ENCODE measurements around the gene NFIX.
A peak's percentile ranks its signal among the peaks of the same experiment; 100 is the strongest.

NFIX gene

GRCh38 chr19:13095934-13096927, 101.0 kb downstream of the NFIX start:
- DNase-seq = no peak

GRCh38 chr19:13097033-13097462, 101.8 kb downstream of the NFIX start:
- no peak for DNase-seq

GRCh38 chr19:13097463-13098258, 102.4 kb downstream of the NFIX start:
- no peak for DNase-seq

- no peak for DNase-seq
Observed at GRCh38 chr19:13098277-13099072, 103.2 kb downstream of the NFIX start.

- DNase-seq = peak; percentile 82
Observed at GRCh38 chr19:13099073-13099999, 104.1 kb downstream of the NFIX start.

- DNase-seq = peak; percentile 81
Observed at GRCh38 chr19:13100031-13100588, 104.8 kb downstream of the NFIX start.

- DNase-seq = no peak
Observed at GRCh38 chr19:13100841-13101589, 105.7 kb downstream of the NFIX start.

- no peak for DNase-seq
Observed at GRCh38 chr19:13101590-13102415, 106.5 kb downstream of the NFIX start.

- DNase-seq = no peak
Observed at GRCh38 chr19:13102416-13102665, 107.1 kb downstream of the NFIX start.

GRCh38 chr19:13102666-13103580, 107.6 kb downstream of the NFIX start, which contains the start of gene LYL1:
Gene LYL1 (minus strand): TSS chr19:13102858. CDS start chr19:13101171, 1,687 bp downstream.
- peak; percentile 25 for DNase-seq

- no peak for DNase-seq
Observed at GRCh38 chr19:13103581-13104359, 108.5 kb downstream of the NFIX start.

GRCh38 chr19:13104360-13104847, 109.1 kb downstream of the NFIX start:
- peak; percentile 64 for DNase-seq

GRCh38 chr19:13104848-13105711, 109.8 kb downstream of the NFIX start:
- DNase-seq = peak; percentile 36

- no peak for DNase-seq
Observed at GRCh38 chr19:13109361-13110098, 114.3 kb downstream of the NFIX start.

- no peak for DNase-seq
Observed at GRCh38 chr19:13110099-13110610, 114.9 kb downstream of the NFIX start.

- no peak for DNase-seq
Observed at GRCh38 chr19:13112555-13112954, 117.3 kb downstream of the NFIX start.
